HL-60 (cell line): ENCODE data around the gene AFAP1L1.

ENCODE experiments used
- GABPA ChIP-seq: IDR thresholded peaks from 2 replicates; pipeline ENCODE4 v1.6.1; 2012; ENCODE audit warnings: low read depth
- POLR2AphosphoS5 ChIP-seq: IDR thresholded peaks from 2 replicates; pipeline ENCODE4 v1.6.1; 2012; ENCODE audit warnings: low read depth
- TF ChIP-seq, protein P1 (sequence below): IDR thresholded peaks from one replicate; pipeline ENCODE4 v1.5.1; 2011; ENCODE audit warnings: low read length, control low read depth, inconsistent platforms; ENCODE audit not compliant: insufficient read depth
- TF ChIP-seq, protein P2 (sequence below): IDR thresholded peaks from 2 replicates; pipeline ENCODE4 v1.6.1; 2012; ENCODE audit warnings: low read depth; ENCODE audit not compliant: insufficient replicate concordance

GRCh38 chr5:149328177-149328576, 56.5 kb downstream of the AFAP1L1 start:
- TF ChIP-seq, protein P1, sequence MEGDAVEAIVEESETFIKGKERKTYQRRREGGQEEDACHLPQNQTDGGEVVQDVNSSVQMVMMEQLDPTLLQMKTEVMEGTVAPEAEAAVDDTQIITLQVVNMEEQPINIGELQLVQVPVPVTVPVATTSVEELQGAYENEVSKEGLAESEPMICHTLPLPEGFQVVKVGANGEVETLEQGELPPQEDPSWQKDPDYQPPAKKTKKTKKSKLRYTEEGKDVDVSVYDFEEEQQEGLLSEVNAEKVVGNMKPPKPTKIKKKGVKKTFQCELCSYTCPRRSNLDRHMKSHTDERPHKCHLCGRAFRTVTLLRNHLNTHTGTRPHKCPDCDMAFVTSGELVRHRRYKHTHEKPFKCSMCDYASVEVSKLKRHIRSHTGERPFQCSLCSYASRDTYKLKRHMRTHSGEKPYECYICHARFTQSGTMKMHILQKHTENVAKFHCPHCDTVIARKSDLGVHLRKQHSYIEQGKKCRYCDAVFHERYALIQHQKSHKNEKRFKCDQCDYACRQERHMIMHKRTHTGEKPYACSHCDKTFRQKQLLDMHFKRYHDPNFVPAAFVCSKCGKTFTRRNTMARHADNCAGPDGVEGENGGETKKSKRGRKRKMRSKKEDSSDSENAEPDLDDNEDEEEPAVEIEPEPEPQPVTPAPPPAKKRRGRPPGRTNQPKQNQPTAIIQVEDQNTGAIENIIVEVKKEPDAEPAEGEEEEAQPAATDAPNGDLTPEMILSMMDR = no peak
- TF ChIP-seq, protein P2, sequence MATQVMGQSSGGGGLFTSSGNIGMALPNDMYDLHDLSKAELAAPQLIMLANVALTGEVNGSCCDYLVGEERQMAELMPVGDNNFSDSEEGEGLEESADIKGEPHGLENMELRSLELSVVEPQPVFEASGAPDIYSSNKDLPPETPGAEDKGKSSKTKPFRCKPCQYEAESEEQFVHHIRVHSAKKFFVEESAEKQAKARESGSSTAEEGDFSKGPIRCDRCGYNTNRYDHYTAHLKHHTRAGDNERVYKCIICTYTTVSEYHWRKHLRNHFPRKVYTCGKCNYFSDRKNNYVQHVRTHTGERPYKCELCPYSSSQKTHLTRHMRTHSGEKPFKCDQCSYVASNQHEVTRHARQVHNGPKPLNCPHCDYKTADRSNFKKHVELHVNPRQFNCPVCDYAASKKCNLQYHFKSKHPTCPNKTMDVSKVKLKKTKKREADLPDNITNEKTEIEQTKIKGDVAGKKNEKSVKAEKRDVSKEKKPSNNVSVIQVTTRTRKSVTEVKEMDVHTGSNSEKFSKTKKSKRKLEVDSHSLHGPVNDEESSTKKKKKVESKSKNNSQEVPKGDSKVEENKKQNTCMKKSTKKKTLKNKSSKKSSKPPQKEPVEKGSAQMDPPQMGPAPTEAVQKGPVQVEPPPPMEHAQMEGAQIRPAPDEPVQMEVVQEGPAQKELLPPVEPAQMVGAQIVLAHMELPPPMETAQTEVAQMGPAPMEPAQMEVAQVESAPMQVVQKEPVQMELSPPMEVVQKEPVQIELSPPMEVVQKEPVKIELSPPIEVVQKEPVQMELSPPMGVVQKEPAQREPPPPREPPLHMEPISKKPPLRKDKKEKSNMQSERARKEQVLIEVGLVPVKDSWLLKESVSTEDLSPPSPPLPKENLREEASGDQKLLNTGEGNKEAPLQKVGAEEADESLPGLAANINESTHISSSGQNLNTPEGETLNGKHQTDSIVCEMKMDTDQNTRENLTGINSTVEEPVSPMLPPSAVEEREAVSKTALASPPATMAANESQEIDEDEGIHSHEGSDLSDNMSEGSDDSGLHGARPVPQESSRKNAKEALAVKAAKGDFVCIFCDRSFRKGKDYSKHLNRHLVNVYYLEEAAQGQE = no peak
- TF ChIP-seq POLR2AphosphoS5 (no peak), GABPA (no peak)
